LNCaP clone FGC (cell line): ENCODE measurements around the gene DYNLT1.
"Not testable (repeated sequence)": the region's sequence is repeated elsewhere in the genome, so short reads cannot be mapped to it uniquely, and the experiment has no call there.

ENCODE experiments used
- DNase-seq: peaks from one replicate; pipeline ENCODE4 v3.0.0-alpha.2; 2011; ENCODE audit warnings: low read depth
- H3K4me3 ChIP-seq: 2 replicates; pipeline ENCODE4 v1.5.1; 2011; ENCODE audit warnings: mild to moderate bottlenecking, low read depth, low read length, control low read depth
- CTCF ChIP-seq: IDR thresholded peaks from 2 replicates; pipeline ENCODE4 v1.5.1; 2012; ENCODE audit warnings: mild to moderate bottlenecking; ENCODE audit not compliant: control insufficient read depth, insufficient read depth; ENCODE audit errors: extremely low read depth

The DYNLT1 gene

GRCh38 chr6:158662954-158663624, 18.5 kb upstream of the DYNLT1 start:
- H3K4me3 ChIP-seq: no peak overlapping the region
- DNase-seq: no peak
- no peak for TF ChIP-seq CTCF

GRCh38 chr6:158662607-158662953, 18.0 kb upstream of the DYNLT1 start:
- no peak for TF ChIP-seq CTCF
- no peak for DNase-seq
- no peak overlapping the region for H3K4me3 ChIP-seq

- TF ChIP-seq CTCF: no peak
- no peak for DNase-seq
These were observed 16.7 kb upstream of the DYNLT1 start for GRCh38 chr6:158661156-158661685.

GRCh38 chr6:158660333-158660754, 15.8 kb upstream of the DYNLT1 start:
- no peak for DNase-seq
- peak; percentile 33; the same call in 1 of the 2 replicates for TF ChIP-seq CTCF
- H3K4me3 ChIP-seq: no peak overlapping the region

More at GRCh38 chr6:158661156-158661685, 16.7 kb upstream of the DYNLT1 start:
- H3K4me3 ChIP-seq: no peak overlapping the region

DNA sequence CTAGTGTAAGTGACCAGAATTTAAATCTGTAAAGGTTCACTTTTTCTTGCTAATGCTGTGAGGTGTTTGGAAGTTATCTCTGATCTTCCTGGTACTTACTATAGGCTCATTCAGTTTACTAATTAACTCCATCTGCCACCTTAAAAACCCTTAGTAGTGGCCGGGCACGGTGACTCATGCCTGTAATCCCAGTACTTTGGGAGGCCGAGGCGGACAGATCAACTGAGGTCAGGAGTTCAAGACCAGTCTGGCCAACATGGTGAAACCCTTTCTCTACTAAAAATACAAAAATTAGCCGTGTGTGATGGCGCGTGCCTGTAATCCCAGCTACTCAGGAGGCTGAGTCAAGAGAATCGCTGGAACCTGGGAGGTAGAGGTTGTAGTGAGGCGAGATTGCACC, 12.4 kb upstream of the DYNLT1 start:
- not testable (repeated sequence) for DNase-seq, H3K4me3 ChIP-seq

DNA sequence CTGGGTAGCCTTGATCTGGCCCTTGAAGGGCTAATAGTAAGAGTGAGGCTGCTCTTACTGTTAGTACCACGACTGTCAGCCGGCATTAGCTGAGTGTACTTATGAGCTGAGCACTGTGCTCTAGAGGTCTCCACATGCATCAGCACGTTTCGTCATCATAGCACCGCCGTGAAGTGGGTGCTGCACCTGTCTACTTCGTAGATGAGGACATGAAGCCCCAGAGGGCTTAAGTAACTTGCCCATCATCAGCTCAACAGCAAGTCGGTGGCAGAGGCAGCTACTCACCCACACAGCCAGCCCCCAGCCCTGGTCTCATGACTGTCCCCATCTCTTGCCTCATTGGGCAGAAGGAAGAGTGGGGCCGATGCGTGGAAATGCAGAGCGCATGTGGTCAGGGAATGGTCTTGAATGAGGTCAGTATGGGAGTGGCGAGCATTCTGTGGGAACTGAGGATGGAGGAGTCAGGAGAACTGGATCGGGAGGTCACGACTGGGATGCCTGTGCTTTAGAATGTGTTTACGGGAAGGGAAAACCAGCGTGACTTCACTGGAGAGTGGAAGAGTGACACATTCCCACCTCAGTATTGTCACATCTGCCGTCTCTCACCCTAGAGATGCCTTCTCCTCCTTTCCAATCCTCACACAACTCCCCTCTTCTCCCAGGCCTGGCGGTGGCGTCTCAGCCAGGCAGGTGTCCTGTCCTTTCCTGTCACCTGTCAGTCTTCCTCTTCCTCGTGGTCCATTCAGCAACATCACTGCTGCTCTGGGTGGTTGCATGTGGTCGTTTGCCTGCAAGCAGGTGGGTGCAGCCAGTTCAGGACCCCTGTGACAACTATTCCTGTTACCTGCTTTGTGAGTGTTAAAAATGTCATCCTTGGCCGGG, 11.3 kb upstream of the DYNLT1 start:
- DNase-seq: no peak
- TF ChIP-seq CTCF: no peak
- no peak overlapping the region for H3K4me3 ChIP-seq

GRCh38 chr6:158654960-158655489, 10.5 kb upstream of the DYNLT1 start:
- TF ChIP-seq CTCF: no peak
- no peak for DNase-seq
- H3K4me3 ChIP-seq: no peak overlapping the region
